Loucy (cell line): ENCODE data around the gene SEMA5B.

Source experiments
- H2AFZ ChIP-seq: fragments of 200-600 bp; sonication (generic); 2 replicates; pipeline ENCODE4 v1.6.0; 2016; ENCODE audit warnings: antibody characterized with exemption, mild to moderate bottlenecking, low read length, moderate library complexity
- H3F3A ChIP-seq: fragments of 200-600 bp; 2 replicates; pipeline ENCODE4 v1.6.0; 2016; ENCODE audit warnings: antibody characterized with exemption, low read depth, mild to moderate bottlenecking
- H3K27me3 ChIP-seq: fragments of 200-600 bp; sonication (generic); 2 replicates; pipeline ENCODE4 v1.6.1; 2014; ENCODE audit warnings: low read length, mild to moderate bottlenecking; ENCODE audit not compliant: insufficient read depth, poor library complexity, severe bottlenecking
- H3K36me3 ChIP-seq: fragments of 200-600 bp; sonication (generic); 2 replicates; pipeline ENCODE4 v1.6.1; 2016; ENCODE audit warnings: low read length; ENCODE audit not compliant: insufficient read depth
- H3K4me1 ChIP-seq: fragments of 200-600 bp; sonication (generic); 2 replicates; pipeline ENCODE4 v1.5.1; 2014; ENCODE audit warnings: low read length, mild to moderate bottlenecking; ENCODE audit not compliant: insufficient read depth, poor library complexity, severe bottlenecking
- H3K4me2 ChIP-seq: fragments of 200-600 bp; sonication (generic); 2 replicates; pipeline ENCODE4 v1.6.0; 2014; ENCODE audit warnings: antibody characterized with exemption, low read length, low read depth, mild to moderate bottlenecking; ENCODE audit not compliant: poor library complexity, severe bottlenecking
- H3K4me3 ChIP-seq: fragments of 200-600 bp; sonication (generic); 2 replicates; pipeline ENCODE4 v1.5.1; 2014; ENCODE audit warnings: low read length, mild to moderate bottlenecking, mixed read lengths; ENCODE audit not compliant: poor library complexity, severe bottlenecking
- H3K79me2 ChIP-seq: fragments of 200-600 bp; sonication (generic); 2 replicates; pipeline ENCODE4 v1.6.1; 2014; ENCODE audit warnings: low read length; ENCODE audit not compliant: insufficient read depth
- H3K9ac ChIP-seq: fragments of 200-600 bp; sonication (generic); 2 replicates; pipeline ENCODE4 v1.6.0; 2014; ENCODE audit warnings: mild to moderate bottlenecking, low read depth, low read length, moderate library complexity; ENCODE audit not compliant: poor library complexity, severe bottlenecking
- H3K9me2 ChIP-seq: fragments of 200-600 bp; sonication (generic); replicated peaks from 2 replicates; pipeline ENCODE4 v1.6.1; 2016; ENCODE audit warnings: low read depth, low read length, mixed read lengths
- H3K9me3 ChIP-seq: fragments of 200-600 bp; sonication (generic); 2 replicates; pipeline ENCODE4 v1.6.1; 2014; ENCODE audit warnings: mild to moderate bottlenecking, antibody characterized with exemption, low read length, low read depth; ENCODE audit not compliant: insufficient read depth
- H4K20me1 ChIP-seq: fragments of 200-600 bp; sonication (generic); 2 replicates; pipeline ENCODE4 v1.6.0; 2014; ENCODE audit warnings: antibody characterized with exemption, low read length, mild to moderate bottlenecking; ENCODE audit not compliant: insufficient read depth, poor library complexity, severe bottlenecking
- EZH2phosphoT487 ChIP-seq: fragments of 200-600 bp; IDR thresholded peaks from 2 replicates; pipeline ENCODE4 v1.6.1; 2018; ENCODE audit warnings: antibody characterized with exemption, mild to moderate bottlenecking, moderate library complexity, borderline replicate concordance
- TF ChIP-seq, protein P1 (sequence below): fragments of 200-600 bp; sonication (generic); conservative IDR thresholded peaks from 2 replicates; pipeline ENCODE4 v1.5.1; 2014; ENCODE audit warnings: mild to moderate bottlenecking, antibody characterized with exemption, low read length

The SEMA5B gene

DNA sequence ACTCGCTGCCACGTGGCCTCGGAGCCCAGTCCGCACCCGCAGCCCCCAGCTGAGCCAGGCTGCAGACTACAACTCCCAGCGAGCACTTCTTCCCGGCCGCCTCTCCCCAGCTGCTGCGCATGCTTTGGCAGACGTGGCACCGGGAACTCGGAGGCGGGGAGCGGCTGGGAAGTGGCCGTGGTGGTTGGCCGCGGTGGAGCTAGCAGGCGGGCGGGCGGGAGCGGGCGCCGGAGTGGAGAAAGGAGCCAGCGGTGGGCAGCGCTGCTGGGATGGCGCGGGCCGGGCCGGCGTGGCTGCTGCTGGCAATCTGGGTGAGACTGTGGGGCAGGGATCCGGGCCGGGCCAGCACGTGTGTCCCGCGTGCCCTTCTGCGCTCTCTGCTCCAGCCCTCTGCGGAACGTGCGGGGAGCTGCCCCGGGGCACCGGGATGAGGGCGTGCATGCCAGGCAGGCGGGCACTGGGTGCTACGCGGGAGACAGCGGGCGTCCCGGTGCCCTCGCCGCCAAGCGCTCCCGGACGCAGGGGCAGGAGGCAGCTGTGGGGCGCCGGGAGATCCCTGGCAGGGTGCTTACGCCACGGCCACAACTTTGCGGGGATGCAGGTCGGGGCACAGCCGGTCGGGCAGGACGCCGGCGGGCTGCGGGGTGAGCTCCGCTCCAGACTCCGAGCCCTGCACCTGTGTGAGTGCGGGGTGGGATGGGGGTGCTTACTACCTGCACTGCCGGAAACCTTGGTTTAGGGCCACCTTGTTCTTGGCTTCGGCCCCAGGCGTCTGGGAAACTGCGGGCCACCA is 39.5 kb upstream of the SEMA5B start, which contains the start of gene PDIA5:
TSS of gene PDIA5 (plus strand) at position 130 of the 793 bp plus-strand sequence. CDS start at position 270, 140 bp downstream.
- Histone ChIP-seq H3K4me3 (peak within 1 kb of the TSS; percentile 78), H3F3A (peaks cover 3% of the 10 kb centered on the region; the same call in 1 of the 2 replicates), H3K36me3 (no peaks in the 10 kb centered on the region), H3K27me3 (no peaks in the 10 kb centered on the region), H3K4me1 (peaks cover 86% of the 10 kb centered on the region), H3K9ac (peak within 1 kb of the TSS; percentile 86), H3K9me3 (no peaks in the 10 kb centered on the region), H3K4me2 (peak within 1 kb of the TSS; percentile 98), H3K79me2 (peaks cover 51% of the 10 kb centered on the region), H2AFZ (peak within 1 kb of the TSS; percentile 68), H3K9me2 (no peaks in the 10 kb centered on the region), H4K20me1 (peaks cover 34% of the 10 kb centered on the region)
- TF ChIP-seq EZH2phosphoT487, result no peak
- TF ChIP-seq, protein P1, sequence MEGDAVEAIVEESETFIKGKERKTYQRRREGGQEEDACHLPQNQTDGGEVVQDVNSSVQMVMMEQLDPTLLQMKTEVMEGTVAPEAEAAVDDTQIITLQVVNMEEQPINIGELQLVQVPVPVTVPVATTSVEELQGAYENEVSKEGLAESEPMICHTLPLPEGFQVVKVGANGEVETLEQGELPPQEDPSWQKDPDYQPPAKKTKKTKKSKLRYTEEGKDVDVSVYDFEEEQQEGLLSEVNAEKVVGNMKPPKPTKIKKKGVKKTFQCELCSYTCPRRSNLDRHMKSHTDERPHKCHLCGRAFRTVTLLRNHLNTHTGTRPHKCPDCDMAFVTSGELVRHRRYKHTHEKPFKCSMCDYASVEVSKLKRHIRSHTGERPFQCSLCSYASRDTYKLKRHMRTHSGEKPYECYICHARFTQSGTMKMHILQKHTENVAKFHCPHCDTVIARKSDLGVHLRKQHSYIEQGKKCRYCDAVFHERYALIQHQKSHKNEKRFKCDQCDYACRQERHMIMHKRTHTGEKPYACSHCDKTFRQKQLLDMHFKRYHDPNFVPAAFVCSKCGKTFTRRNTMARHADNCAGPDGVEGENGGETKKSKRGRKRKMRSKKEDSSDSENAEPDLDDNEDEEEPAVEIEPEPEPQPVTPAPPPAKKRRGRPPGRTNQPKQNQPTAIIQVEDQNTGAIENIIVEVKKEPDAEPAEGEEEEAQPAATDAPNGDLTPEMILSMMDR, result no peak

DNA sequence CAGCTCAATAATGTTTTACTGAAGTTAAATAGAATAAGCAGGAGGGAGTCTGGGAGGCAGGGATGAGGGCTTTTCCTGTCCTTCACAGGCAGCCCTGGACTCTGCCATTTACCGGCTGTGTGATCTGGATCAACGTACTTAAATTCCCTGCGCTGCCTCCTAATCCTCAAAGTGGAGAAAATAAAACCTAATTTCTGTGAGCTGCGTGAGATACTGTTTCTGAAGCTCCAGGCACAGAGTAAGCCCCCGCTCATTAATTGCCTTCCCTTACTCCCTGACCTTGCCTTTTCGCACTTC is 39.0 kb upstream of the SEMA5B start:
- H2AFZ ChIP-seq, result peak overlapping the region; percentile 68
- H3K4me1 ChIP-seq, result peaks cover 82% of the 10 kb centered on the region
- H3K9me2 ChIP-seq, result no peaks in the 10 kb centered on the region
- H4K20me1 ChIP-seq, result peaks cover 29% of the 10 kb centered on the region
- H3K36me3 ChIP-seq, result no peaks in the 10 kb centered on the region
- H3K4me2 ChIP-seq, result peak overlapping the region; percentile 98
- no peak for TF ChIP-seq EZH2phosphoT487
- TF ChIP-seq, protein P1, result no peak
- no peaks in the 10 kb centered on the region for H3K9me3 ChIP-seq
- H3K4me3 ChIP-seq, result peak overlapping the region; percentile 78
- H3K9ac ChIP-seq, result peak overlapping the region; percentile 86
- H3F3A ChIP-seq, result peaks cover 3% of the 10 kb centered on the region; the same call in 1 of the 2 replicates
- peaks cover 45% of the 10 kb centered on the region for H3K79me2 ChIP-seq
- H3K27me3 ChIP-seq, result no peaks in the 10 kb centered on the region

DNA sequence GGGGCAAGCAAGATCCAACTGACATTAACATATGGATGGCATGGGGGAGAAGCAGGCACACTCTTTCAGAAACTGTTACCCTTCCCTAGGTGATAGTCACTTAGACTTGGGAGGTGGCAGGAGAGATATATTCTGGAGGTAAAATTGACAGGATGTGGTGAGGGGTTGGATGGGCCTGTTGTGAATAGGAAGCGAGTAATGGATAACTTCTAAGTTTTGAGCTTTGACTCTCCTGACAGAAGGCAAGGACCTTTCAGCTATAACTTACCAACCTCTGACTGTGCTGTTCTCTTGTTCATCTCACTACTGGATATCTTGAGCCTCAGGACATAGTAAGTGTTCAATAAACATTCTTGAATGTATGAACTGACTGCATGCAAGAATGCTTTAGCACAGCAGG is 37.4 kb upstream of the SEMA5B start:
- Histone ChIP-seq H3K4me2 (peak overlapping the region; percentile 54), H3K9me2 (no peaks in the 10 kb centered on the region), H3K79me2 (peaks cover 30% of the 10 kb centered on the region), H3K36me3 (no peaks in the 10 kb centered on the region), H3K27me3 (no peaks in the 10 kb centered on the region), H3F3A (peaks cover 3% of the 10 kb centered on the region; the same call in 1 of the 2 replicates), H3K9ac (peak overlapping the region; percentile 29), H3K4me1 (peaks cover 69% of the 10 kb centered on the region), H3K9me3 (no peaks in the 10 kb centered on the region), H4K20me1 (peaks cover 16% of the 10 kb centered on the region), H3K4me3 (peak overlapping the region; percentile 5), H2AFZ (no peak overlapping the region)
- TF ChIP-seq, protein P1, result no peak
- no peak for TF ChIP-seq EZH2phosphoT487
